Measurements from ENCODE around the gene RASAL1. TPM values are rescaled to one million over a fixed set of nuclear protein-coding genes. Genes with fewer than 3 reads are reported as not detected.

The RASAL1 gene
- total RNA-seq, 1 donor from 2014 or later: not detected

DNA sequence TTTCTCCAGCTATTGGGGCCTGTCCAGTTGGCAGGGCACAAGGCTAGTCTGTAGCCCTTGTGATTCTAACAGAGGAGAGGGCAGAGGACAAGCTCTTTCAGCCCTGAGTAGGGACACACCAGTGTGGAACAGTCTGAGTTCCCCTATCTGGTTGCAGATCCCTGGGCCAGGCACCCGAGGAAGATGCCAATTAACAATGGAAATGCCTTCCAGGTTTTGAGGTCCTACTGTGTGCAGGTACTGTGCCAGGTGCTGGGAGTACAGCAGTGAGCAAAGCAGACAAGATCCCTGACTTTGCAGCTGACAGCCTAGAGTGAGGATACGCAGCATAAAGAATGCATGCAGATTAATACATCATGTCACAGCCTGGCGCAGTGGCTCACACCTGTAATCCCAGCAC is 62.0 kb downstream of the RASAL1 start:
- no peak for DNase-seq (ENCODE audit: low read depth, low spot score)

DNA sequence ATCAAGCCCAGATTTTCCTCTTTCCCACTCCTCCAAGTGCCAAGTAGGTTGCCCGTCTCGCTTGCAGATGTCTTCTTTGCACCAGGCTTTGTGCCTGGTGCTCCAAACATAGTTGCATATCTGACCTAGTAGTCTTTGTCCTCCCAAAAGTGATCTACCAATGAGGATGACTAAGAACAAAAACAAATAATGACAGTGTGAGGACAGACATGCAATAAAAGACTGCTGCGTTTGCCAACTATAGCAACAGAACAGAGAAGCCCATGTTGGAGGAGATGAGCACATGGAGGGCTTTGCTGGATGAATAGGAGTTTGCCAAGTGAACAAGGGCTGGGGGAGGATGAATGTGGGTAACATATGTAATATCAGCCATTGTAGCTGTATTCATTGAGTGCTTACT is 63.4 kb downstream of the RASAL1 start:
- DNase-seq (ENCODE audit: low read depth, low spot score): no peak

DNA sequence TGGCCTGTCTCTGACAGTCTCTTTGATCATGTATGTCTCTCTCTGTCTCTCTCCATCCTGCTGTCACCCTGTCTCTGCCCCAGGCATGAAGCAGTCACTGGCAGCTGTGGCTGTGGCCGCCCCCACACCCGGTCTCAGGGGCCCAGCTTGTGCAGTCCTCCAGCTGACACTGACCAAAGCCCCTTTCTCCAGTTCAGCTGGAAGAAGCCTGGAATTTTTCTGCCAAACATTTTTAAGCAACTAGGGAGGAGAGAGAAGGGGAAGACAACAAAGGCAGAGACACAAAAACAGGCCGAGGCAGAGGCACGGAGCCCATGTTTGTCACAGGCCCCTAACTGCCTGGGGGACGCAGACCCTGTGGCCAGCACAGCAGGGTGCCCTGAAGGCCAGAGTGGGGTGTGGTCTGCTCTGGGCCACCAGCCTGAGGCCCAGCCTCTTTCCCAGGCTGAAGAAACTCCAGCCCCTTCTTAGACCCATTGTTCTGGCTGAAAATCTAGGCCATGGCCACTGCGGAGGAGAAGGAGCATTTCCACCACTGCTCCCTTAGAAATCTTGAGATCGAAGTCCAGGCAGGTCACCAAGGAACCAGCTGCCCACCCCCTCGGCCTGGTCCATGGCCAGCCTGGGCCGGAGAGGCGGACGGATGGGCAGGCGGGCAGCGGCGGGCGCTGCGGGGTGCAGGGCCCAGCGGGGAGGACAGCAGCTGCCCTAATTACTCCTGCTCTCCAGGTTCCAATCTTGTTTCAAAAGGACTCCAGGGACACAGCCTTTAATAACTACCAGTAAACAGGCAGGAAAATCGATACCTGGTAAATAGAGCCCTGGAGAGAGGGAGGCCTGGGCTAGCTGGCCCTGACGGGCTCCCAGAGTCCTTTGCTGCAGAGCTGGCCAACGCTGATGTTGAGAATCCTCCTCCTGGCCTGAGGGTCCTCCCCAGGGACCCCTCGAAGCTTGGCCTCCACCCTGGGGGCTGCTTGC is 64.1 kb downstream of the RASAL1 start:
- DNase-seq (ENCODE audit: low read depth, low spot score): no peak

DNA sequence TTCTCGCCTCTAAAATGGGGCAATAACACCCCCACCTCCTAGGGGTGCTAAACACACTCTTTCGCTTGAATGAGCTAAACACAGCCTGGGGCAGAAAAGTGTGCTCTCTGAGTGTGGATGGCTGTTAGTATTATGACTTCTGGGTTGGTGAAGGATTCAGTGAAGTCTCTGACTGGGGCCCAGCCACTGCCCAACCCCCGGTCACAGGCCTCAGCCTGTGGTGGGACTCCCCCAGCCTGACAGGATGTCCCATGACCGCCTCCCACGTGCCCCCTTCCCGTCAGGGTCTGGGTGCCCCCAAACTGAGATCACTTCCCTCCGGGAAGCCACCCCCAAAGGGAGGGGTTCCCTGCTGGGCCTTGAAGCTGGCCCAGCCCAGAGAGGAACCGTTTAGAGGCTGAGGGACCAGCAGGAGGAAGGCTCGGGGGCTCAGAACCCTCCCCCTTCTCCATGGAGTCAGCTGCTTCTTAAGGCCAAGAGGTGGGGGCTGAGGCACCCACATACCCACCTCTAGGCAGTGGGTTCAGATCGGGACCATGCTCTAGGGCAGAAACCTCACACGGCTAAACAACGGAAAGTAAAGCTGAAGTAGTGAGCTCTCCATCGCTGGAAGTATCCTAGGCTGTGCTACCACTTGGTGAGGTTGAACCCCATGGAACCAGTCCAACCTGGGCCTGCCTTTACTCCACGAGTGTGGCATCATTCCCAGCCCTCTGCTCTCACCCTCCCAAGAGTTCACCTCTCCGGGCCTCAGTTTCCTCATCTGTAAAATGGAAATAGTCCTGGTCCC is 65.2 kb downstream of the RASAL1 start:
- no peak for DNase-seq (ENCODE audit: low read depth, low spot score)

DNA sequence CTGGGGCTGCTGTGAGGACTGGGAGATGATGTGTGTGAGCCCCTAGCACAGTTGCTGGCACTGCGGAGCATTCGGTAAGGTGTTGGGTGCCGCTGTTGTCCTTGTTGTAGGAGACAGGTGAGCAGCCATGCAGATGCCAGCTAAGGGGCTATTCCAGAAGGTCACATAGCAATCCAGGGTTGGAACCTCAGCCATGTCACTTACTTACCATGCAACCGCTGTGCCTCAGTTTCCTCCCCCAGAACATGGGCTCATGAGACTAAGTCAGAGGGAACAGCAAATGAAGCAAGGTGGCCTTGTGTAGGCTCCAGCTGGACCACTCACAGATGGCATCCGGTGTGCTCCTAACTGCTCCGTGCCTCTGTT is 65.8 kb downstream of the RASAL1 start:
- DNase-seq (ENCODE audit: low read depth, low spot score): no peak

DNA sequence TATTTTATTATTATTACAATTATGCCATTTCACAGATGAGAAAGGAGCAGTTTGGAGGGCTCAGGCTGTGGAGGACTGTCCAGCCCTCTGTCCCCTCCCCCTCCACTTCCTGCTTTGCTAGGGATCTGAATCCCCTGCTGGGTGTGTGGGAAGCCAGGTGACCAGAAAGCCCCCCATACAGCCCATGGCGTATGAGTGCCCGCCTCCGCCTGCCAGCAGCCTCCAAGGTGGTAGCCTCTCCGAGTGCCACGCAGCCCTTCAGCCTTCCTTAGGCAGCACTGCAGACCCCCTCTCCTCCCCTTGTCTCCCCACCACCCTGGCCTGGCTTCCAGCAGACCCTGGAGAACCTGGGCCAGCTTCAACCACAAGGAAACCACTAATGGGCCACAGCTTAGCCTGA is 66.4 kb downstream of the RASAL1 start:
- no peak for DNase-seq (ENCODE audit: low read depth, low spot score)

DNA sequence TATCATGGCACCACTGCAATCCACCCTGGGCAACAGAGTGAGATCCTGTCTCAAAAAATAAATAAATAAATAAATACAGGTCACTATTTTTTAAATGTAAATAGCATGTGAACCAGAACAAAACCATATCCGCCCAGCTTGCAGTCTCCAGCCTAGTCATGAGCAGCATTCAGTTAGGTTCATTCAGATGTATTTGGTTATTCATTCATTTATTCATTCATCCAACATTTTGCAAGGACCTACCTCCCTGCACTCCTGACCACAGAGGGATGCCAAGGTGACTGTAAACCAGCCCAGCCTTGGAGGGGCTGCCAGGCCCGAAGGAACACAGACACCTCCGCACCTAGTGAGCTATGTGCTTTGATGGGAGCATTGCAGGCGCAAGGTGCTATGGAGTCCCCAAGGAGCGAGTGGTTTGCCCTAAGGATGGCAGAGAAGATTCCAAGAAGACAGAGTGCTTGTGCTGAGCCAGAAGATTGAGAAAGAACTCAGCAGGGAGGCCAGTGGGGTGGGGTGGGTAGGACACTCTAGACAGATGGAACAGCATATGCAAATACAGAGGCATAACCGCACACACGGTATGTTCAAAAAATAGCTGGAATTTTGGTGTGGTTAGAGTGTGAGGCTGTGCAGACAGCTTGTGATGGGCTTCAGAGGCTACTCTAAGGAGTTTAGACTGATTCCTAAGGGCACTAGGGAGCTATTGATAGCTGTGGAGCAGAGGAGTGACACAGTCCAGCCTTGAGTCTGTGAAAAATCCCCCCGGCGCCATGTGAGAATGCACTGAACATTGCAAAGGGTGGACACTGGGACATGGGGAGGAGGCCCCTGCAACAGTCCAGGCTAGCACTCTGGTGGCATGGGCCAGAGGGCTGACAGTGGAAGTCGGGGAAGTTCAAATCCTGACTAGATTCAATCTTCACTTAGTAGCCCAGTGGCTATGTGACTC is 67.3 kb downstream of the RASAL1 start:
- no peak for DNase-seq (ENCODE audit: low read depth, low spot score)

DNA sequence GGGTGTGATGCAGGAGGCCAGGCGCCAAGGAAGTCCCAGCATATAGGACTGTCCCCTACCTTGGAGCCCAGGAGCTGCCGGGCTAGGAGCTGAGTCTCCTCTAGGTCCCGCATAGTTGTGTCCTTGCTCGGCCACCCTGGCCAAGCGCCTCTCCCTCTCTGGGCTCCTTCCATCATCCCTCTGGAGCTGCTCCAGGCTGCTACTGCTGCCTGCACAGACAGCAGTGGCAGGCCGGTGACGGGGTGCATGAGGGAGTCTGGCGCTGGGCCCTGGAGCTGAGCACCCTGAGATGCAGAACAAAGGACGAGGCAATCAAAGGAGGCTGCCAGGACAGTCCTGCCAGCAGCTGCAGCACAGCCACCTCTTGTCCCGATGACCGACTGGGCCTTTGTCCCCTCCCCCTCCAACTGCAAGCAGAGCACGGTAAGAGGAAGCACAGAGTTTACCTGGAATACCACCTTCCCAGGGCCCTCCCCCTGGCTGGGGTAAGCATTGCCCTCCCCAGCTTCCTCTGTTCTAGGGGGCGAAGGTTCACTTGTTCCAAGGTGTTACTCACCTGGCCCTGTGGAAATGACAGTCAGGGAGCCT is 68.7 kb downstream of the RASAL1 start:
- no peak for DNase-seq (ENCODE audit: low read depth, low spot score)

DNA sequence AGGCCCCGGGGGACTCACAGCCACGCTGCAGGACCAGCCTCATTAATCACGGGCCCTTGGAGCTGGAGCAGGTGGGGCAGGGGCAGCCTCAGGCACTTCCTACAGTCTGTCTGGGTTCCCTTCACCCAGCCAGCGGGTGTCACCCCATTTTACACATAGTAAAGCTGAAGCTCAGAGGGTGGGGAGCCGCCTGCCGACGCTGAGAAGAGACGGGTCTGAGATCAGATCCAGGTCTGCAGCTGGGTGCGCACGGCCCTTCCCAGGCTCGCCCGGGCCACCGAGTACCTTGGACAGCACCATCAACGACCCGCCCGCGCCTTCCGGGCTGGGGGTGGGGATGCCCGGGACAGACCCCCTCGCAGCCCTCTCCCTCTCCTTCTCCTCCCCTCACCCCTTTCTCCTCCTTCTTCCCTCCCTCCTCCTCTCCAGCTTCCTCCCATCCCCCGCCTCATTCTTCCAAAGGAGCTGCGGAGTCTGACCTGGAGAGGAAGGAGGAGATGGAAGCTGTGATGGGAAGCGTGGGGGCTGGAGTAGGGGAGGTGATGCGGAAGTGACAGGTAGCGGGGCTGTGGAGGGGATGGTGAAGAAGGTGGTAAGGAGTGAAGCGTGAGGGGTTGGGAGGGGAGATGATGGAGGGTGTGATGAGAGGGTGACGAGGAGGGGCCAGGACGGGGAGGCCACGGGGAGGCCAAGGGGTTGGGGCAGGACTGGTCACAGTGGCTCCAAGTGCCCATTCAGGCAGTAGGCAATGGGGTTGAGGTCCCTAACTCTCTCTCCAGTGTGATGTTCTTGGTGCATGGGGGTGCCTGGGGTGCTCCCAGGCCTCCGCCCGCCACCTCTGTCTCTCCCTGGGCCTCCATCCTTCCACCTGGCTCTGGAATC is 70.2 kb downstream of the RASAL1 start:
- no peak for DNase-seq (ENCODE audit: low read depth, low spot score)

DNA sequence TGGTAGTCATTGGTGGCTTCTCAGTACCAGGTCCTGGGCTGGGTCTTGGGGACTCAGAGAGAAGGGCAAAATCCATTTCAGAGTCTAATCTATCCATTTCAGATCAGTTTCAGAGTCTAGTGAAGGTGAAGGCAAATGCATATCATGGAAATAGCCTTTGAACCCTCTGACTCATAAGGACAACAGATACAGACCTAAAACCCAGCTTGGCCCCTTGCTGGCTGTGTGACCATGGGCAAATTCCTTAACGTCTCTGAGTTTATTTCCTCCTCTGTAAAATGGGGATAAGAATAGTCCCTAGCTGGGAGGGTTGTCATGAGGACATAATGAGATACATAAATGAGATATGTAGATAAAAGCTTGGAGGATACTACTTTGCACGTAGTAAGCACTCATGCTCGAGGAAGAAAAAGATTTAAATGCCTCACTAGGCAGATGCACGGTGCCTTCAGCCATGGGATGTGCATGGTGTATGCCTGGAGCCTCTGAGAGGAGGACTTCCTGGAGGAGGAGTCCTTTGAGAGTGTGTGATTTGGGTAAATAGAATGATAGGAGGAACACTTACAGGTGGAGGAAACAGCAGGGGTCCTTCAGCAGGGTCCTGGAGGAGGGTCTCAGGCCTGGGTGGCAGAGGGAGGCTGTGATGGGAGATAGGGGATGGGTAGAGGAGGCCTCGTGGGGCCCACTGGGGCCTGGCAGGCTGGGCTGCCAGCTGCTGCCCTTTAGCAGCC is 71.0 kb downstream of the RASAL1 start:
- no peak for DNase-seq (ENCODE audit: low read depth, low spot score)

DNA sequence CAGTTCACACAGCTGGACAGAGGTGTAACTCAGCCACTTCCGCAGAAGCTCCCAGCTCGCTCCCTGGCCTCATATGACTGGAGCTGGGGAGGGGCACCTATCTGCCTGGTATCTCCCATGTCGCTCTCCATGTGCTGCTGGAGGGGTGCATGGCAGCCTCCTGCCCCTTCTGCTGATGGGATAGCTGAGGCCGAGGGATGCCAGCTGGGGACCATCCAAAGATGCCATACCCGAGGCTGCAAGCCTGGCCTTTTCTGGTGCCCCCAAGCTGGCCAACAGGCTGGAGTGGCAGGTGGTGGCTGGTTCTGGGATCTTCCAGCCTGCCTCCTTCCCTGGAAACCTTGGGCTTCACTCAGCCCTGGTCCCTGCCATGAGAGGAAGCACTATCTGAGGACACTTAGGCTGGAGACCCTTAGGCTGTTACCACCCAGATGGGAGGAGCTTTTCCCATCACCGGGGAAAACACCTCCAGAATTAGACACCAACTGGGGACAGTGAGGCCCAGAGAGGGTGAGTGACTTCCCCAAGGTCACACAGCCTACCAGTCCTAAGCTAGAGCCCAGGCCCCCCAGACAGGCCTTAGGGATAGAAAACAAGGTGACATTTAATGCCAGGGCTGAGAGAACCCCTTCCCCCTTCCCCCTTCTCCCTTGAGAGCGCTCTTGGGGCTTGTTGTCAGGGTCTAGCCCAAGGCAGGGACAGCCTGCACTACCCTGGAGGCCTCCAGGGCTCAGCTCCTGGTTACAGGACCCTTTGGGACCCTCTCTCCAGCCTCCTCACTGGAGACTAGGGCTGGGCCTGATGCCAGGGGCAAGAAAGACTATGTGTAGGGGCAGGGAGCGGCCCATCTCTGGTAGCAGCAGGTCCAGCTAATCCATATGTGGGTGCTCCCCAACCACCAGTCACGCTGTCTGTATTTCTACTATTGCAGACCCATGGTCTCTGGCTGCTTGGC is 71.9 kb downstream of the RASAL1 start:
- no peak for DNase-seq (ENCODE audit: low read depth, low spot score)

DNA sequence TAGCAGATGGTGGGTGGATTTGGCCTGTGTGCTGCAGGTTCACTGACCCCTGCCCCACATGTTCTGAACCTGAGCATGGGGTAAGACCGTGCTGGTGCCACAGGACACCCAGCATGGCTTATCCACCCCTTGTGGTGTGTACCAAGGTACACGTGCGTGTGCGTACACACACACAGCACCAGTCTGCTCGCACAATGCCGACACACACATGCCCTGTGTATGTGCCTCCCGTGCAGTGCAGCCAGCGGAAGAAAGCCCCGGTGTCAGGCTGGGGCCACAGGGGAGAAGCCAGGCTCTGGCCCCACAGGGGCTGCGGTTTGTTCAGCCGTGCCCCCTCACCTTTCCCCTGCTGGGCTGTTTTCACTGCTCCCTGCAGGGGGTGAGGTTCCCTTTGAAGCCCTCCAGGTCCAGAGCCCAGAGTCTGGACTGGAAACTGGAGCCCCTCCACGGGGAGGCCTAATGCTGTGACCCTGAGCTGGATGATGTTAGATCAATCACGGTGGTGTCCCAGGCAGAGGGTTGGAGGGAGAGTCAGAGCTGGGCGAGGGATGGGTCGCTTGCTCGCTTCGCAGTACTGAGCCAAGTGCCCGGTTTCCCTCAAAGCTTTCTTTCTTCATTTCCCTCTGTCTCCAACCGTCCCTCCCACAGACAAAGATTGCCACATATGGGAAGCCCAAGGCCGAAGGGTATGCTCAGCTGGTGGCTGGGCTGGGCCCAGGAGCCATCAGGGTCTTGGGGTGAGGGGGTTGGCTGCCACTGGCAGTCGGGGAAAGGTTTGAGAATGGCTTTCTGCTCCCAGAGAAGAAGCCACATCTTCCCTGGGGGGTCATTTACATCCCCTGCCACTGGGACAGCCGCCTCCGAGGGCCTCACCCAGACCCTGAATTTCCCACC is 72.8 kb downstream of the RASAL1 start:
- DNase-seq (ENCODE audit: low read depth, low spot score): no peak

DNA sequence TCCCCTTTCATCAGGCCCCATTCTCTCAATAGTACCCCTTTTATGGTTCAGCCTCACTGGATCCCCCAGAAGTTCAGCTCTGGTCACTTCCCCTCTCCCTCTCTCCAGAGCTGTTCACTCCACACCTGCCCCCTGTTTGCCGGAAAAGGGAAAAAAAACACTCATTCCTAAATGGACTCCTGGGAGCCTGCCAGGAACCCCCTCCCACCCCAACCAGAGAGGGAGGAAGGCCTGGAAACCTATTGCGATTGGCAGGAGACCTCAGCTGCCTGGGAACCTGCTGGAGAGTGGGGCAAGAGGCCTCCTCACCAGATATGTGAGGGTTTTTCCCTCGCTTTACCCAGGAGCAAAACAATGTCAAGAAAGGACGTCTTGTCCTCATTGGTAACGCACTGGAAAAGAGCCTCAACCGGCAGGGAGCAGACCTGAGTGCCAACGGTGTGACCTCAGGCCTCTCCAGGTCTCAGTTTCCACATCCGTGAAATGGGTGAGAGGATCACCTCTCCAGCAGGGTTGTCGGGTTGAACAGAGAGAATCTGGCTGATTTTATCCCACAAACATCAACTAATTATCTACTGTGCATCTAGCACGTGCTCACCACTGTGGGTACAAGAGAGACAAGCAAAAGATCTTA is 74.4 kb downstream of the RASAL1 start:
- no peak for DNase-seq (ENCODE audit: low read depth, low spot score)

DNA sequence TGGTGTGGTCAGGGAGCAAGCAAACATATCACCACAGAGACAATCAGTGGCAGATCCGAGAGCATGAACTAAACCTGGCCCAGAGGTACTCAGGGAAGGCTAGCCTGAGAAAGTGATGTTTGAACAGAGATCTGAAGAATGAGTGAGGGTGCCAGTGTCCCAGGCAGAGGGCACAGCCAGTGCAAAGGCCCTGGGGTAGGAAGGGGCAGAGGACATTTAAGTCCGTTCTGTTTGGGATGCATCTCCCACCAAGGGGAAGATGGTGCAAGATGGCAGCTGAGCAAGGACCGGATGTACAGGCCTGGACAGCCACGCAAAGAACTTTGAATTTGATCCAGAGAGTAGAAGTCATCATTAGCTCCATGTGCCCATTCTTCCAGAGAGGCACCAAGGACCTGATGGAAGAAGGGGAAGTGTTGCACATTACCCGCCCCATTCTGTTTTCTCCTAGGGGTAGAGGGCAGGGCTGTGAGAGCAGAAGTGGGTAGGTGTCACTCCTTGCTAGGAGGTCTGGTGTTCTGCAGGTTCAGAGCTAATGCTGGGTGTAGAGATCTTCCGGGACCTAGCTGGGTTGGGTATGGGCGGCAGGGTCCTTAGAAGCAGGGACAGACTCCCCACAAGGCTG is 75.1 kb downstream of the RASAL1 start:
- DNase-seq (ENCODE audit: low read depth, low spot score): no peak

DNA sequence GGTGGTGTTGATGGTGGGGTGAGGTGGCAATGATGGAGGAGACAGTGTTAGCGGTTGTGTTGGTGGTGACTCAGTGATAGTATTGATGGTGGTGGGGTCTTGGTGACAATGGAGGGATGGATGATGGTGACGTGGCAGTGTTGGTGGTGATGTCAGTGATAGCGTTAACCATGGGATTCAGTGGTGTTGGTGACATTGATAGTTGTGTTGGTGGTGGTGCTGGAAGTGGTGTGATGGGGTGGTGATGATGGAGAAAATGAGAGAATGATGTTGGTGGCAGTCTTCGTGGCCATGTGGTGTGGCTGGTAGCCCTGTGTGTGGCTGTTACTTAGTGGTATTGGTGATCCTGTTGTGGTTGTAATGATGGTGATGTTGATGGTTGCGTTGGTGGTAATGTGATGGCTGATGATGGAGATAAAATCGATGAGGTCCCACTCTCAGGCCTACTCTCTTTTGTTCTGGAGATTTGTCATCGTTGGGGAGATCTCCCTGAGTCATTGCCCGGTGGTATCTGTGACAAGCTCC is 76.4 kb downstream of the RASAL1 start:
- no peak for DNase-seq (ENCODE audit: low read depth, low spot score)

DNA sequence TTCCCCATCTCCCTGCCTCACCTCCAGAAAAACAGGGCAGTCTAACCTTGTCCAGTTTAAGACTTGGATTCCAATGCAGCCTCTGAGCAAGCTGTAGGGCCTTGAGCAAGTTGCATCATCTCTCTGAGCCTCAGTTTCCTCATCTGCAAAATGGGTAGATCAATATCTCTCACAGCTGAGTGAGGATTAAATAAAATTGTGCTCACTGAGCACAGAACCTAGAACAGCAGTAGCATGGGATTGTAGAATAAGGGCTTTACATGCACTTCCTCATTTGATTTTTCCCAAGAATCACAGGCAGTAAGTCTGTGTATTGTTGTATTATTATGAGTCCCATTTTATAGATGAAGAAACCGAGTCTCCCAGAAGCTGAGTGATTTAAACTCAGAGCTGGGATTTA is 77.0 kb downstream of the RASAL1 start:
- no peak for DNase-seq (ENCODE audit: low read depth, low spot score)
